SHP77 treated with DMSO at 0.1 percent for 48 hours (cell line): ENCODE results near the gene AP2M1.
A peak's percentile ranks its signal among the peaks of the same experiment; 100 is the strongest.
"Not testable (repeated sequence)": the region's sequence is repeated elsewhere in the genome, so short reads cannot be mapped to it uniquely, and the experiment has no call there.

ENCODE experiments used
- DNase-seq: peaks from one replicate; lab custom pipeline; 2025; lab: John Stamatoyannopoulos, UW

Gene AP2M1

DNA sequence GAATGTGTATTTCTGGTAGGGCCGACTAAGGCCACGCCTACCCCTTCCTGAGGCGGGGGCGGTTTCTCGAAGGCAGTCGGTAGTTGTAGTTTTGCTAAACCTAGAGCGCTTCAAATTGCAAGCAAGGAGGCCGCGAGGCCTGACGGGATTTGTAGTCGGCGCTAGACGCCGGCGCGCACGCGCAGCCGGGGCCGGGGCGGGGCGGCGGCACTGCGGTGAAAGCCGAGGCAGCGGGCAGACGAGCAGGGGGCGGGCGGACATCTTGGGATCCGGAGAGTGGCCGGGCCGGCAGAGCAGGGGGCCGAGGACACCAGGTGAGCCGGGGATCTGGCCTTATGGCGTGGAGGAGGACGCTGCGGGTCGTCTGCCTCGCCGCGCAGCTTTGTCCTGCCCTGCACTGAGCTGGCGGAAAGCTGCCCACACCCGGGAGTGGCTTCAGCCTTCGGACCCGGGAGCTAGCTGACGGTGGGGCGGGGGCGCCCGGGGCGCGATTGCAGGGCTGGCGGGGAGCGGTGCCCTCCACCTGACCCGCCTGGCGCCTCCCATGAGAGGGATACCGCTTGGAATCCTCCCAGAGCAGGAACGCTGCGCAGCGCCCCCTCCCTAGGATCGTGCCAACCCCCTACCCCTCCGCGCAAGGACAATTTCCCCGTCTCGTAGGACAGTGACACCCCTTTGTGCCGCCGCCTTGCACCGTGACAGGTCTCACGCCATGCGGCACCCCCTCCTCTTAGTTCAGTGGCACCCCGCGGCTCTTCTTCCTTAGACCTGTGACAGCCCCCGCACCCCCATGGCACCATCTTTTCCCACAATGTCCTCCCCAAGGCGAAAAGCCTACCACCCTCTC is at the start of gene AP2M1:
Gene AP2M1, plus strand, starts transcription at position 210 of the 847 bp plus-strand sequence. CDS start 2,139 bp downstream, outside the sequence.
- peak; percentile 98 for DNase-seq

DNA sequence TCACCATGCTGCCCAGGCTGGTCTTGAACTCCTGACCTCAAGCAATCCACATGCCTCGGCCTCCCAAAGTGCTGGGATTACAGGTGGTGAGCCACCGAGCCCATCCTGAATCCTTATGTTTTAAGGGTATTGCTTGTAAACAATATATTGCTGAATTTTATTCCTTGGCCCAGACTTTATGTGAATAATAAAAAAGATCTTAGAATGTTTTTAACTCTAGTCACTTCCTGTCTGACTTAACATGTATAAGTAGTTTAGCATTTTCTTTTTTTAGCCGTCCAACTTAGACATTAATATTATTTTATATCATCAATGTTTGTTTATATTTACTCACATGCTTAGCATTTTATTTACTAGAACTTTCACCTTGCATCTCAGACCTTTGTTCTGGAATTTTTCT is 48.6 kb upstream of the AP2M1 start:
- DNase-seq: no peak

DNA sequence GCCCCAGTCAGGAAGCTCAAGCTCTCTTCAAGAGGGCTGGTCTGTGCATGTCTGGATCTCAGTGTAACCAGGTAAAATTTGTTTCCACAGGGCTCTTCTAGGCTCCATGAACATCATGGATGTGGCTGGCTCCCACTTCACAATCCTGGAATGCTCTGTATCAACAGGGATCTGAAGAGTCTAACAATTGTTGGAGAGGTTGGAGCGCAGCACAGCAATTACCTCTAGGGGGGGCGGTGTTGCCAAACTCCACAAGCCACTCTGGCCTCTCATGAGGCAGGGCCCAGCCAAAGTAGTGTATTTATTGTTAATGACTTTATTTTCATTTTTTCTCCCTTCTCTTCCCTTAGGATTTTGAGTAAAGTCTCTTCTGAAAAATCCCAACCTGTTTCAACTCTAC is 45.6 kb upstream of the AP2M1 start:
- peak; percentile 9 for DNase-seq

DNA sequence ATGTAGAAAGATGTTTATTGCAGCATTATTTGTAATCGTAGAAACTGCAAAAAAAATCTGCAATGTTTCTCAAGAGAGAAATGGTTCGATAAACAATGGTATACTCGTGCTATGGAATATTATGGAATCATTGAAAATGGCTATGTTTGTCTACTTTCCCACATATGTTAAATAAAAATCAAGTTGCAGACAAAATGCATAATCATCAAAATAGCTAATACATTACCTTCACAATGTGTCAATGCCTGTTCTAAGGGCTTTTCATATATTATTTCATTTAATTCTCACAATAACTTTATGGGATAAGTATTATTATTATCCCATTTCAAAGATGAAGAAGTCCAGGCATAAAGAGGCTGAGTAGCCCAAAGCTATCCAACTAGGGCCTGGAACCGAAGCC is 41.7 kb upstream of the AP2M1 start:
- no peak for DNase-seq

DNA sequence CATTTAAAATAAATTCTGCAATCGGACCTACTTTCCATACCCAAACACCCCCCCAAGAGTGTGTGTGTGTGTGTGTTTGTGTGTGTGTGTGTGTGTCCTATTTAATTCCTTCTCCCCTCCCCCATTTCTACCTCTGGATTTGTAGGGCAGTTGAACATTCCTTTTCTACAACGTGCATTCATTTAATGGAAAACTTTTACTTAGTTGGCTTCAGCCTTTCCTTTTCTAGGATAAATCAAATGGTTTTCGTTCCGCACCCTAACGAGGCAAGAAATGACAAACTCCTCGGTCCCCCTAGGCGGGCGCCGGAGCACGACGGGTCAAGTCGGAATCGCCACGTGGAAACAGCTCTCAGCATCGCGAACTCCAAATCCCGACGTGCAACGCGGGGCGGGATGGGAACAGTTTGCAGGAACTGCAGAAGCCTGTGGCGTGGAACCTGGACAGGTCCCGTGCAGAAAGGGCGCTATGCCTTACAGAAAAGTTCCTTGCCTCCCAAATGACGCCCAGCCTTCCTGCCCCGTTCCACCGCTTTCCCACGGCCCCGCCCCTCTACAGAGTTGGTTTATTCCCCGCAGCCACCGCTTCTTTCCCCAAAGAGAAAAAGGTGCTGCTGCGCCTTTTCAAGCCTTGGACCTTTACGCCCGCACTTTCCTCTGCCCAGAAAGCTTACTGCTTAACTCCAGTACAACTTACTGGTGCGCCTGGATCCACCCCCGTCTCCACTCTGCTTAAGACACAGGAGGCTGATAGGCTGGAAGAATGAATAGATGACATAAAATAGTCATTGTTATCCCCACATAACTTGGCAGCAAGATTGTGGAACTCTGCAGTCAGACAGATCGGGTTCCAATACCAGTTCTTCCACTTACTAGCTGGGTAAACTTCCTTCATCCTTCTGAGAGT is 40.6 kb upstream of the AP2M1 start:
- DNase-seq: peak; percentile 64

DNA sequence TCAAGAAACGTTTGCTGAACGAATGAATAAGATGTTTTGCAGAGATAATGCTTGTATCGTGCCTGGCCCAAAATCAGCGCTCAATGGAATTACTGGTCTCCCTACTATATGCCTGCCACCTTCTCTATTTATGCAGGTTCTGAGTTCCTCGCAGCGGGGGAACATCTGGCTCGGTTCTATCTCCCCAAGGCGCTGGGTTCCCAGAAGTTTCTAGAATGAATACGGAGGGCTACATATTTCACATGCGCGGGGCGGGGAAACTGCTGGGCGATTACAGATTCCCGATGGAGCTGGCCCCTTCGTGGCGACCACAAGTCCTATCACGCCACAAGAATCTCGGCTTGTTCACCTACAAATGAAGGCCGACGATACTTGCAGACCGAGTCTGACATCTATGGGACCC is 39.9 kb upstream of the AP2M1 start:
- no peak for DNase-seq

DNA sequence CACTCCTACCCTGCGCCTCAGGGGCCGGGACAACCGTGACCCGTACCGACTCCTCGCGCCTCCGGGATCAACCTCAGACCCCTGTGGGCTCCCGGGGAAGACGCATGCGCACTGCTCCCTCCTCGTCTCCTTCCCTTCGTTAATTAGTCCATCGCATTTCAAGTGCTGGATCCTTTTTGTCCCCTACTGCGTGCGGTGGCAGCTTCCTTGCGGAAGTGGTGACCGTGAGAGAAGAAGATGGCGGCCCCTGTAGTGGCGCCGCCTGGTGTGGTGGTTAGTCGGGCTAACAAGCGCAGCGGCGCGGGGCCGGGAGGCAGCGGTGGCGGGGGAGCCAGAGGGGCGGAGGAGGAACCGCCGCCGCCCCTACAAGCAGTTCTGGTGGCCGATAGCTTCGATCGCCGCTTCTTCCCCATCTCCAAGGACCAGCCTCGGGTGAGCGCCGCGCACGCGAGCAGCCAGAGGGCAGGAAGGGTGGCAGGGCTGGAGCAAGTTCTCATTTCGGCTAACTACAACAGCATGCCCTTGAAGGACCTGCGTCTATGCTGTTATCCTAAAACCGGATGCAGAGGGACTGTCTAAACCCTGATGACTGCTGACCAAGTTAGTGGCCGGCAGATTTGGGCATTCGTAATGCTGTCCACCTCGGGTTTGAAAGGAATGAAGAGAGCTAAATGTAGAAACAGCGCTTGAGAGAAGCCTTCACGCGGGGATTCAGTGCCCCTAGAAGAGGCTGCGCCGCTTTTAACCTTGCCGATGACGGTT is 39.3 kb upstream of the AP2M1 start, which contains the start of gene EIF2B5:
Gene EIF2B5, plus strand, starts transcription at position 210 of the 762 bp plus-strand sequence. Its CDS starts 28 bp downstream, at position 238.
- DNase-seq: peak; percentile 86

DNA sequence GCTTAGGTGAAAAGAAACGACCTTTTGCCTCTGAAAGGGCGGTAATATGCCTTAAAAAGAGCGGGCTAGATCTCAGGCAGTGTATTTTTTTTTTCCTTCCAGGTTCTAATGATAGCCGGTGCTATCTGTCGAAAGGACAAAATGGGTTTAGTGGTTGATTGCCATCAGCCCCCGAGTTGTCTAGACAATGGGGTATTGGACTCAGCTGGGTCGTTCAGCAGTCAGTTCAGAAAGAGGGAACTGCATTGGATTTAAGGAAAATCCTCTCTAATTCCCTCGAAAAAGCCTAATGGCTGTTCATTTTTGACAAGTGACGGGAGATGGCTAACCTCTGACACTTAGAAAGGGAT is 38.8 kb upstream of the AP2M1 start:
- no peak for DNase-seq

DNA sequence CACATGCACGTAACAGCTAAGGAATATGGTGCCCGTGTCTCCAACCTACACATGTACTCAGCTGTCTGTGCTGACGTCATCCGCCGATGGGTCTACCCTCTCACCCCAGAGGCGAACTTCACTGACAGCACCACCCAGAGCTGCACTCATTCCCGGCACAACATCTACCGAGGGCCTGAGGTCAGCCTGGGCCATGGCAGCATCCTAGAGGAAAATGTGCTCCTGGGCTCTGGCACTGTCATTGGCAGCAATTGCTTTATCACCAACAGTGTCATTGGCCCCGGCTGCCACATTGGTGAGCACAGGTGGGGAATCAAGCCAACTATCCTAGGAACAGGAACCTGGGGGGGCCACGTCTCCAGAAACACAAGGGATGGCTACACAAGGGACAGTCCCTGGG is 34.2 kb upstream of the AP2M1 start:
- DNase-seq: no peak

DNA sequence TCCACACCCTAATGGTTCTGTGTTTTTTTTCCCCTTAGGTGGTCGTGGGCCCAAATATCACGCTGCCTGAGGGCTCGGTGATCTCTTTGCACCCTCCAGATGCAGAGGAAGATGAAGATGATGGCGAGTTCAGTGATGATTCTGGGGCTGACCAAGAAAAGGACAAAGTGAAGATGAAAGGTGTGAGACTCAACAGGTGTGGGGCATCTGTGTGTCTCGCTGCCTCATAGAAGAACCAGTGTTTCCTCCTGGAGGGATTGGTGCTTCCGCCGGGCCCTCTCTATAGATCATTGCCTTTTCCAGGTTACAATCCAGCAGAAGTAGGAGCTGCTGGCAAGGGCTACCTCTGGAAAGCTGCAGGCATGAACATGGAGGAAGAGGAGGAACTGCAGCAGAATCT is 32.5 kb upstream of the AP2M1 start:
- DNase-seq: no peak

DNA sequence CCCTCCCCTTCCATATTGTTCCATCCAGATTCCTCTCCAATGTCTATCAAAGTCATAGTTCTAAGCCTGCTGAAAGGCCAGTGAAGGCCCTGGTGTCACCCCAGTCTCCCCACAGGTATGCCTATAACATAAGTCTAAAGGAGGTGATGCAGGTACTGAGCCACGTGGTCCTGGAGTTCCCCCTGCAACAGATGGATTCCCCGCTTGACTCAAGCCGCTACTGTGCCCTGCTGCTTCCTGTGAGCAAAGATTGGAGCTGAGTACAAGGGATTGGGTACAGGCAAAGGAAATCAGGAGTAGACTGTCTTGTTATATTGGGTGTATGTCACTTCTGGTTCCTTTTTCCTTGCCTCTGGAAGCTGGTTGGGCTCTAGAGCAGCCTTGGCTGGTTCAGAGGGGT is 31.3 kb upstream of the AP2M1 start:
- no peak for DNase-seq

DNA sequence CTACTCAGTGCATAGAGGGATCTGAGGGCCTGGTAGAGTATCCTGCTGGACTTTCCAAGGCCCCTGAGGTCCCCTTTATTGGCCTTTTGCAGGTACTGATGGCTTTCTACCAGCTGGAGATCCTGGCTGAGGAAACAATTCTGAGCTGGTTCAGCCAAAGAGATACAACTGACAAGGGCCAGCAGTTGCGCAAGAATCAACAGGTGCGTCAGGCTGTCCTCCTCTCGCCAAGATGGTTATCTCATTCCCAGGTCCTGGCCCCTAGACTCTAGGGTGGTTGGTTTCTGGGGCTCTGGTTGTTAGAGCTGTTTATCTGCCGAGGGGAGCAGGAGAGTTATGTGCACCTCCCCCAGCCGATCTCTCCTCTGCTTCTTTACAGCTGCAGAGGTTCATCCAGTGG is 30.1 kb upstream of the AP2M1 start:
- DNase-seq: no peak

DNA sequence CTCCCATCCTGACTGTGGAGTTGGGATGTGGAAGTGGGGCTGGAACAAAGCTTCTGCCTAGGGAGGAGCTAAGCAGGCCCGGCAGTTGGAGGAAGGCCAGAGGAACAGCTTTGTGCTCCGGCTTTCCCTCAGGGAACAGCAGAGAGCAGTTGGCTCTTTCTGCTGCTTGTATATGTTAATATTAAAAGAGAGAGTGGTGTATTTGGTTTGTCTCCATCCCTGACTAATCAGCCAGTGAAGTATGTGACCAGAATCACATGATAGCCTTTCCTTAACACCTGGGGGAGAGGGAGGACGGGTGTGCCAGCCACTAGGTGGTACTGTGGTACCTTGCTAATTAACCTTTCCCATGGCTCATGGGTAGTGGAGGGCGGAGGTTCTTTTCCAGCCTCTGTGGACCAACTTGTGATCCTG is 29.5 kb upstream of the AP2M1 start:
- peak; percentile 16 for DNase-seq

DNA sequence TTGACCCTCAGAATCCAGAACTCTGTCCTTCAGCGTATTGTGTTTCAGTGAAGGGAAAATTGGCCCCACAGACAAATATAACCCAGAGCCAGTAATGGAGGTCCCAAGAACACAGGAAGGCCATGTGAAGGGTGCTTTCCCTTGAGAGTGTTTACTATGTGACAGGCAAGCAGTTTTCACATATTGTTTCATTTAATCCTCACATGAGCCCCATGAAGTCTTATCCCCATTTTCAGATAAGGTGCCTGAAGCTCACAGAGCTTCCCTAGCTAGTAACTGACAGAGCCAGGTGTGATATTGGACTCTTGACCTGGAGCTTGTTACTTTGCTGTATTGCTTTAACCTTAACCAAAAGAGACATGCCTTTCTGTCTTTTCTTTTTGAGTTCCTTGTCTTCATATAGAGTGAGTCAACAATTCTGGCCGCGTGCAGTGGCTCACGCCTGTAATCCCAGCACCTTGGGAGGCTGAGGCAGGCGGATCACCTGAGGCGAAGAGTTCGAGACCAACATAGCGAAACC is 28.8 kb upstream of the AP2M1 start:
- no peak for DNase-seq

DNA sequence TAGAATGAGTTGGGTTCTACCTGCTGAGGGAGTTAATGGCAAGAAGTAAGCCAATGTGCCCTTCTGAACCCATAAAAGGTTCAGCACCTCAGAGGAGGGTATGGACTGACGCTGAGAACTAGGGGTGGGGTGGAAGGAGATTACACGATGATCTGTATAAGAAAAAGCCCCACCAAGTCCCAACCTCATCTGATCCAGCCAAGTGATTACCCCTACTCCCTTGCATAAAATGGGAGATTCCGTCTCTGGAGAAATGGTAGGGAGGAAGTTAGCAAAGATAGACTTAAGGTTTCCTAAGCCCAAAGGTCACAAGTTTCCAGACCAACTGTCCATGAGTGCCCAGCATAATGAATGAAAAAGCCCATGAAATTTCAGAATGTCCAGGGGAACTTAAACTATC is 26.6 kb upstream of the AP2M1 start:
- DNase-seq: no peak

DNA sequence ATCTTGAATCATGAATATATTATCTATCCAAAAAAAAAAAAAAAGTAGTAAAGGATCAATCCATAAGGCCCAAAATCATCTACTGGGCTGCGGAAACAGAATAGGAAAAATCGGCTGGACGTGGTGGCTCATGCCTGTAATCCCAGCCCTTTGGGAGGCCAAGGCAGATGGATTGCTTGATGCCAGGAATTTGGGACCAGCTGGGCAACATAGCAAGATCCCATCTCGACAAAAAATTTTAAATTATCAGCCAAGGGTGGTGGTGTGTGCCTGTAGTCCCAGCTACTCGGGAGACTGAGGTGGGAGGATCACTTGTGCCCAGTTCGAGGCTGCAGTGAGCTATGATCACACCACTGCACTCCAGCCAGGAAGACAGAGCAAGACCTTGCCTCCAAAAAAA is 25.5 kb upstream of the AP2M1 start:
- DNase-seq: no peak

DNA sequence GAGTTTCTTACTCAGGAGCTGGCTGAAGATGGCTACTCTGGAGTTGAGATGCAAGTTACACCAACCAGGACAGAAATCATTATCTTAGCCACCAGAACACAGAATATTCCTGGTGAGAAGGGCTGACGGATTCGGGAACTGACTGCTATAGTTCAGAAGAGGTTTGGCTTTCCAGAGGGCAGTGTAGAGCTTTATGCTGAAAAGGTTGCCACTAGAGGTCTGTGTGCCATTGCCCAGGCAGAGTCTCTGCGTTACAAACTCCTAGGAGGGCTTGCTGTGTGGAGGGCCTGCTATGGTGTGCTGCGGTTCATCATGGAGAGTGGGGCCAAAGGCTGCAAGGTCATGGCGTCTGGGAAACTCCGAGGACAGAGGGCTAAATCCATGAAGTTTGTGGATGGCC is 24.9 kb upstream of the AP2M1 start:
- DNase-seq: not testable (repeated sequence)

DNA sequence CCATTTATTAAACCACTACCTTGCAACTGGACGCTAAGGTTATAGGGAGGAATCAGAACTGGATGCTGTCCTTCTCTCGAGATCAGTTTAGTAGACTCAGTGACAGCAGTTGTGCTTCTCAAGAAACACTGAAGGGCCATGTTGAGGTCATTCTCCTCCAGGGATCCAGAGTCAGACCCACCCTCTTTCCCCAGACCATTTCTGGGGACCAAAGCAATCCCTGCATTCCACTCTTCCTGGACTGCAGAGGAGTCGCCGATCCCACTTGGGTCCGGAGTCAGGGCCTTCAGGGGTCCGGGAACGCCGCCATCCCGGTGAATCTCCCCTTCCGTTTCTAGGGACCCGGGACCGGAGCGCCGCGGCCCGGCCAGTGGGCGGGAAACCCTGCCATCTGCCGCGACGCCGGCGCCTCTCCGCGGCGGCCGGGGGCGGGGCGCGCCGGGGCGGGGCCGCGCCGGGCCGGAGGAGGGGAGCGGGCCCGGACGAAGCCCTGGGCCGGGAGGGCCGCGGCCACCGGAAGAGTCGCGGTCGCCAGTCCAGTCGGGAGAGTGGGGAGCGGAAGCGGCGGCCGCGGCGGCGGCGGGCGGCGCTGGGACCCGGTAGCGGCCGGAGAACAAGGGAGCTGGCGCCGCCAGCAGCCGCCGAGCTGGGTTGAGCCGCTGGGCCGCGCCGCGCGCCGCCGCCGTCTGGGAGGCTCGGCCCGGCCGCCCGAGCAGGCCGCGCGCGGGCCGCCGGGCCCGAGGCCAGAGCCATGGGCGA is 19.6 kb upstream of the AP2M1 start, which contains the start of gene DVL3:
Gene DVL3, plus strand, starts transcription at position 493 of the 759 bp plus-strand sequence. Its CDS starts 259 bp downstream, at position 752.
- DNase-seq: peak; percentile 29

DNA sequence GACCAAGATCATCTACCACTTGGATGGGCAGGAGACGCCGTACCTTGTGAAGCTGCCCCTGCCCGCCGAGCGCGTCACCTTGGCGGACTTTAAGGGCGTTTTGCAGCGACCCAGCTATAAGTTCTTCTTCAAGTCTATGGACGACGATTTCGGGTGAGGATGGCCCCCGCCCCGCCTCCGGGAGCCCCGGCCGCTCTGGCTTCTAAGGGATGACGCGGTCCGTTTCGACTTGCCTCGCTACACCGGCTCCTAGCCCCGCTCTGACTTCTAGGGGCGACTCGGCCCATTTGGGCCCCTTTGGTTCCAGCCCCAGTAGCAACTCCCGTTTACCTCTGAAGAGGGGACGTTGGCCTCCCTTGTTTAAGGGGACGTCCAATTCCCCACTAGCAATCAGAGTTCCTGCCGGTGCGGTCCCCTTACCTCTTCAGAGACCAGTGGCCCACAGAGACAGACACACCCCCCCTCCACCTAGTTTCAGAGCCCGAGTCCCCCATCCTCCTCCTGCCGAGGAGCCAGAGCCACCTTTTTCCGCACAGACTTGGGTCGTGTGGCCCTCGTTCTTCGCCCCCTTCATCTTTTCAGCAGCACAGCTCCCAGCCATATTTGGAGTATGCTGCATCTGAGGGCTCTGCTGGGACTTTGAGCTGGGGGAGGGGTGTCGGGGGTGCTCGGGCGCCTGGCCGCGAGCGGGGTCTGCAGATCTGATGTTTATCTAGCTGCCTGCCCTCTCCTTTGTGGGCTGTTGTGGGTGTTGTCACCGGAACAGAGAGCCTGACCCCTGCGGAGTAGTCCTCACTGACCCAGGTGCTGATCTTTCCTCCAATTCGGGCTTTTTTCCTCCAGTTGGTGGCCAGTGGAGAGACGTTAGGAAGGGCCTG is 18.8 kb upstream of the AP2M1 start:
- no peak for DNase-seq

DNA sequence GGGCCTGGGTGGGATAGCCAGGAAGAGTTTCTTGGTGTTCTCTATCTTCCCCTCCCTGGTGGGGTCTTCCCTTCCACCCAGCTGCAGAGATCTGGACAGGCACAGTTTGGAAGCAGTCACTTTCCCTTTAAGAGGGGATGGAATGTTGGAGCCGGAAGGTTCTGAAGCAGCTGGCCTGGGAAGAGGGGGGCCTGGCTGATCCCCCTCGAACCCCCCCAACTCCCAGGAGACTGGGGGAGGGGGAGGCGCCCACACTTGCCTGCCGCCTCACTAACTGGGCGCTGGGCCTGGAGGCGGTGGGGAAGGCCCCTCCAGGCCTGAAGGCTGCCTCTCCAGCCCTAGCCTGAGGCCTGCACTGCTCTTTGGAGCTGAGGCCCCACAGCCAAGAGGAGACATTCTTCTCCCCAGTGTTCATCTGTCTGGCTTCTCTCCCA is 18.1 kb upstream of the AP2M1 start:
- no peak for DNase-seq
